GM18507 (cell line): Measurements from ENCODE around the gene LMBR1L.
A peak's percentile ranks its signal among the peaks of the same experiment; 100 is the strongest.
"Not testable (repeated sequence)": the region's sequence is repeated elsewhere in the genome, so short reads cannot be mapped to it uniquely, and the experiment has no call there.

Experiments used
- DNase-seq: peaks from one replicate; pipeline ENCODE4 v3.0.0; 2011; ENCODE audit warnings: low read depth; ENCODE audit not compliant: insufficient read length; ENCODE audit errors: extremely low spot score
- FAIRE-seq: peaks from 2 replicates; lab custom pipeline; 2011; peaks lifted over from hg19 to GRCh38; lab: Jason Lieb, UNC

Gene LMBR1L, protein sequence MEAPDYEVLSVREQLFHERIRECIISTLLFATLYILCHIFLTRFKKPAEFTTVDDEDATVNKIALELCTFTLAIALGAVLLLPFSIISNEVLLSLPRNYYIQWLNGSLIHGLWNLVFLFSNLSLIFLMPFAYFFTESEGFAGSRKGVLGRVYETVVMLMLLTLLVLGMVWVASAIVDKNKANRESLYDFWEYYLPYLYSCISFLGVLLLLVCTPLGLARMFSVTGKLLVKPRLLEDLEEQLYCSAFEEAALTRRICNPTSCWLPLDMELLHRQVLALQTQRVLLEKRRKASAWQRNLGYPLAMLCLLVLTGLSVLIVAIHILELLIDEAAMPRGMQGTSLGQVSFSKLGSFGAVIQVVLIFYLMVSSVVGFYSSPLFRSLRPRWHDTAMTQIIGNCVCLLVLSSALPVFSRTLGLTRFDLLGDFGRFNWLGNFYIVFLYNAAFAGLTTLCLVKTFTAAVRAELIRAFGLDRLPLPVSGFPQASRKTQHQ

GRCh38 chr12:49110464-49111155 is at the start of gene LMBR1L:
Gene LMBR1L, minus strand, starts transcription at chr12:49110847. Its CDS starts 292 bp downstream, at chr12:49110555.
- peak; percentile 98 for FAIRE-seq
- DNase-seq = peak; percentile 98

DNA sequence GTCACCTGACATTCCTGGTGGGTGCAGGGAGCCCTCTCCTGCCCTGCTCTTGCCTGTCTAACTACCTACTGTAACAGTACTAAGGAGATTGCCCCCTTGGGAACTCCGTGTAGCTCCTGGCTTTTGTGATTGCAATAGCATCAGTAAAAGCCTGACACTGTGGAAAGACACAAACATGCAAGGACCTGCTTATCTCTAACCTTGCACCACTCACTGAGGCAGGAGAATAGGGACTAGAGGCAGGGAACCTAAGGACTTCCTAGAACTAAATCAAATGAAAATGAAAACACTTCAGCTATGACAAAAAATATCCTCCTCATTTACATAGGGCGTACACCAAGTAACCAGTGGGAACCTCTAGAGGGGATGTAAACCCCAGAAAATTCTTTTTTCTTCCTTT is 49.8 kb upstream of the LMBR1L start:
- DNase-seq (no peak), FAIRE-seq (peak; percentile 66)

DNA sequence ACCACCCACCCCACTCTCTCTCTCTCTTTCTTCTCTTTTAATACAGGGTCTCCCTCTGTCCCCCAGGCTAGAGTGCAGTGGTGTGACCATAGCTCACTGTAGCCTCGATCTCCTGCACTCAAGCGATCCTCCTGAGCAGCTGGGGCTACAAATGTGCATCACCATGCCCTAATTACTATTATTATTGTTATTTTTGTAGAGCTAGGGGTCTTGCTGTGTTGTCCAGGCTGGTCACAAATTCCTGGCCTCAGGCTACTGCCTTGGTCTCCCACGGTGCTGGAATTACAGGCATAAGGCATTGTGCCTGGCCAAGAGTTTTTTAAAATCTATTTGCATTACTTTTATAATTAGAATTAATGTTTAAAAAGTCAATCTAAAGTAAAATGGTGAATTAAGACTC is 43.6 kb upstream of the LMBR1L start:
- no peak for FAIRE-seq
- no peak for DNase-seq

GRCh38 chr12:49147384-49147783 is 36.7 kb upstream of the LMBR1L start:
- DNase-seq (no peak), FAIRE-seq (no peak)

DNA sequence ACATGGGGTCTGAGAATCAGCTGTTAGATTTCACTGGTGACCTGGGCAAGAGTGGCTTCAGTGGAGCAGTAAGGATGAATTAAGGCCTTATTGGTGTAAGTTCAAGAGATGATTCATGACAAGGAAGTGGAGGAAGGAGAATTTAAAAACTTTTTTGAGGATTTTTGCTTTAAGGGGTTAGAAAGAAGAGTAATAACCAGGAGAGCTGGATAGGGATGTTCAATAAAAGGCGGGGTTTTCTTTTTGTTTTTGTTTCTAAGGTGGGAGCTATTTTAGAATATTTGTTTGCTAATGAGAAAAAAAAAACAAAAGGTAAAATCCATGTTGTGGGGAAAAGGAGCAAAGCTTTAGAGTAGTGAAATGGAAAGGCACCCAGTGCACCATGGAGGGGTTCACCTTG is 35.8 kb upstream of the LMBR1L start:
- no peak for DNase-seq
- no peak for FAIRE-seq

- DNase-seq (no peak), FAIRE-seq (no peak)
Measured at GRCh38 chr12:49144384-49144783, 33.7 kb upstream of the LMBR1L start.

GRCh38 chr12:49138999-49139398 is 28.4 kb upstream of the LMBR1L start:
- FAIRE-seq (no peak), DNase-seq (no peak)

DNA sequence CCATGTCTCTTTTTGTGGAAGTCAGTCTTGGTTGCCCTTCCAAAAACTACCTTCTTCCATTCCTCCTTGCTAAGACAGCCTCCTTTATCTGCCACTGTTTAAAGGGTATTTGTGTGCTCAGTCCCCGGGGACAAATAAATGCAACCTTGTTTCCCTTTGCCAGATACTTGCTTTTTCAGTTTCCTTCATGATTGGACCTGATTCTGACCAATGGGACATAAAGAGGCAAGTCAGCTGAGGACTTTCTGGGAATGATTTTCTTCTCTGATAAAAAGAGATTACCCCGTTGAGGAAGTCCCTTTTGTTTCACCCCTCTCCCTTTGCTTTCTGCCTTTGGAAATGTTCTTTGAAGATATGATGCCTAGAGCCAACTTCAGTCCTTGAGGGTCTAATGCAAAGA is 27.9 kb upstream of the LMBR1L start:
- FAIRE-seq (peak; percentile 35), DNase-seq (no peak)

GRCh38 chr12:49137476-49137875 is 26.8 kb upstream of the LMBR1L start:
- DNase-seq (no peak), FAIRE-seq (no peak)

GRCh38 chr12:49136997-49137396 is 26.4 kb upstream of the LMBR1L start:
- DNase-seq, FAIRE-seq: not testable (repeated sequence)

DNA sequence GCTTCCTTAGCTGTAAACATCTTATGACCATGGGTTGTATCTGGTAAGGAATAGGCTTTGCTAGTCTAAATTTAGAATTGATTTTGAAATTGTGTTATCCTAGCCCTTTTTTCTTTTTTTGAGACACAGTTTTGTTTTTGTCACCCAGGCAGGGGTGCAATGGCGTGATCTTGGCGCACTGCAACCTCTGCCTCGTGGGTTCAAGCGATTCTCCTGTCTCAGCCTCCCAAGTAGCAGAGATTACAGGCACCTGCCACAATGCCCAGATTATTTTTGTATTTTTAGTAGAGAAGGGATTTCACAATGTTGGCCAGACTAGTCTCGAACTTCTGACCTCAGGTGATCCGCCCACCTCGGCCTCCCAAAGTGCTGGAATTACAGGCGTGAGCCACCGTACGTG is 22.9 kb upstream of the LMBR1L start:
- FAIRE-seq = no peak
- DNase-seq = no peak

DNA sequence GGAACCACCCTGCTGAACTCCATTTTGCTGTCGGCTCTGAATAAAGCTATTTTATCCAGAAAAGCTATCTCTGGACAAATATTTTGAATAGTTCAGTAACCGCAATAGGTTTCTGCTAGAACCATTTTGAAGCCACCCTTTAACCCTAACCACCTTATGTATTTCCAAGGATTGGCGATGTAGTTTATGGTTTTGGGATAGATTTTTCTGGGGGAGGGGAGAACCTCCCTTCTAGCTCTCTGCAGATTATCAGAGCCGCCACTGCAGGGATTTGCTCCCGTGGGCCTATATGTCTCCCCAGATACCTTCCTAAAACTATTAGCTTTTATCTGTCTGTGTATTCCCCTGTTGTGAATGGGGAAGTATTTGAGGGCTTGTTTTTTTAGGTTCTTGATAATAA is 22.4 kb upstream of the LMBR1L start:
- FAIRE-seq (no peak), DNase-seq (no peak)

- FAIRE-seq (no peak), DNase-seq (no peak)
Measured at GRCh38 chr12:49131894-49132461, 21.3 kb upstream of the LMBR1L start.

- DNase-seq (peak; percentile 84), FAIRE-seq (peak; percentile 44)
Measured at GRCh38 chr12:49131051-49131893, 20.6 kb upstream of the LMBR1L start, which contains the start of gene TUBA1B. Gene TUBA1B, minus strand, starts transcription at chr12:49131395. Its CDS starts 95 bp downstream, at chr12:49131300.

DNA sequence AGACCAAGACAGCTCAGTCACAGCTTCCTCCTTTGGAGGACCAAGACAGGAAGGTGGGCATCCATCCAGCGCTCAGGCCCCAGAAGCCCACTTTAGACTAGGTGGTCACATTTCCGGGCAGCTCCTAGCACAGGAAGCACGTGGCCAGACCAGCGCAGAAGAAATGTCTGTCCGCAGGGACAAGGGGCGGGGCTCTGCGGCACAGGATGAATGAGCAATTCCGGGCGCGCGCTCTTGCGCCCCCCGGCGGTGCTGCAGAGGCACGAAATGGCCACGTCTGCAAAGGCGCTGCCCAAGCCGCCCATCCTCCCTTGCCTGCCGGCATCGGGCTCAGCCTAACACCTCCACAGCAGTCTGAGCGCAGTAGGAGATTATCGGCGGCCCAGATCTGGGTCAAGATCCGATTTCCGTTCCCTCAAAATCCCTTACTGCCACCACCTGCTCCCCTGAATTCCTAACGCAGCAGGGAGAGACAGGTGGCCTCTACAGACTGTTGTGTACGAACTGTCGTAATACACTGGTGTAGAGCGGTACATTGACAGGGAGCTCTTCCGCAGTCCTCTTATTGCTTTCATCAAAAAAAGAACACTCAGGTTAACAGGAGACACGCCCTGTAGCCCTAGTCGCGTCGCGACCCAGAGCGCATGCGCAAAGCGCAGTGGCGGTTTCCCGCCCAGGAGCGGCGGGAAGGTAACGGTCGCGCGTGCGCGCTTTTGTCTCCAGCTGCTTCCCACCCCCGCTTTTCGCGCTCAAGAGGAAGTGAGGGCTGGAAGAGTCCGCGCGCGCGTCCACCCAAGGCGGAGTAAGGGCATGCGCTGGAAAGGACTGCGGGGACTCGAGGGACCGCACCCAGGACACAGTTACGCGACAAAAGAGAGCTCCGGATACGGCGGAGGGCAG is 19.8 kb upstream of the LMBR1L start:
- DNase-seq = peak; percentile 70
- peak; percentile 74 for FAIRE-seq

GRCh38 chr12:49129332-49130150 is 18.9 kb upstream of the LMBR1L start:
- FAIRE-seq (no peak), DNase-seq (no peak)

- DNase-seq, FAIRE-seq: not testable (repeated sequence)
Measured at GRCh38 chr12:49127971-49128370, 17.3 kb upstream of the LMBR1L start.
